ENCODE measurements around the gene DUT. TPM values are rescaled to one million over a fixed set of nuclear protein-coding genes. Genes with fewer than 3 reads are reported as not detected.
A peak's percentile ranks its signal among the peaks of the same experiment; 100 is the strongest.

Gene DUT
- total and polyA plus RNA-seq, 10 donors = 72.6 to 145 (median 85.9) TPM

GRCh38 chr15:48333540-48333939 lies 2.3 kb downstream of the DUT start:
- H3K36me3 ChIP-seq = peaks cover 0 to 52% (median 26%) of the 10 kb centered on the region in 6 donors
- intact Hi-C loops (cut with DNase I; ENCODE audit: low total_unique reads) = no loop called here
- no peak for DNase-seq
- no peaks in the 10 kb centered on the region for H3K27me3 ChIP-seq (replicated peaks in 1 of 7)
- no peak for TF ChIP-seq POLR2AphosphoS5 (IDR thresholded peaks at IDR 0.05)
- TF ChIP-seq POLR2A (IDR thresholded peaks at IDR 0.05) = no peak
- no peak for TF ChIP-seq CTCF (IDR thresholded peaks at IDR 0.05 in 8 of 11, conservative IDR thresholded peaks at IDR 0.05 in 3 of 11)
- H3K4me1 ChIP-seq = peaks cover 15 to 48% (median 26%) of the 10 kb centered on the region in 6 donors
- 25 to 43% (median 34%) methylated on average over 4 of the region's 4 CpGs for WGBS, 5 donors
- no peak overlapping the region for H3K27ac ChIP-seq
- H3K9me3 ChIP-seq = no peaks in the 10 kb centered on the region
- no peak overlapping the region for H3K4me3 ChIP-seq

DNA sequence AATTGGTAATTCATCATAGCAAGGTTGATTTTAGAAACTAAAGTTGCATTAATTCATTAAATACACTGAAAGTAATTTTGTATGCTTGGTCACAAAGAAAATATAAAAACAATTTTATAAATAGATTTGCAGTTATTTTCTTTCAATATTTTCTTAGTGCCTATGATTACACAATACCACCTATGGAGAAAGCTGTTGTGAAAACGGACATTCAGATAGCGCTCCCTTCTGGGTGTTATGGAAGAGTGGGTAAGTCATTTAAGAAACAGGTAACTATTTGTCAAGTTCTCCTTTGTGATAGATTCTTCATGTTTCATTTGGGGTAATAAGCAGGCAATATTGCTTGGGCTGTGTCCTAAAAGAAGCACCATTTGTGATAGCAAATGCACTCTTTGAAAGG lies 3.0 kb downstream of the DUT start:
- no peak for DNase-seq

DNA sequence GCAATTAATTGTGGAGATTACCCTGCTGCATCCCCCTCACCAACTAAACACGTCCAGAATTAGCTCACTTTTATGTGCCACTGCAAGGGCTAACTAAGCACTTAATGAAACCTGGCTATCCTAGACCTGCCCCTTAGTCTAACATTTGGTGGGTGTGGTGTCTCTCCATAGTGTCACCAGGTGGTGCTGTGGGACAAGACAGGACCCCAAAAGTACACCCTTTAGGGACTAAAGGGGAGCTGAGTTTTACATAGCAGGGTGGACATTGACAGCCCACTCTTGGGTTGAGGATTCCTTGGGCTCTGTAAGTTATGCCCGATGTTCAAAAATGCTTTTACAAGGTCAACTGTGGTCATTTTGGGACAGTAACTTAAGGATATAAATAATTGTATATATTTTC lies 5.7 kb downstream of the DUT start:
- Histone ChIP-seq H3K36me3 (peaks cover 0 to 83% (median 41%) of the 10 kb centered on the region in 6 donors), H3K27ac (no peak overlapping the region), H3K9me3 (no peaks in the 10 kb centered on the region), H3K4me1 (peaks cover 9 to 35% (median 14%) of the 10 kb centered on the region in 6 donors), H3K27me3 (replicated peaks in 1 of 7) (no peaks in the 10 kb centered on the region), H3K4me3 (no peak overlapping the region)
- 78 to 96% (median 86%) methylated on average over 2 of the region's 2 CpGs for WGBS, 5 donors
- intact Hi-C loops (cut with DNase I; ENCODE audit: low total_unique reads) = no loop called here
- no peak for DNase-seq
- TF ChIP-seq POLR2A (IDR thresholded peaks at IDR 0.05) = no peak
- TF ChIP-seq CTCF (IDR thresholded peaks at IDR 0.05 in 8 of 11, conservative IDR thresholded peaks at IDR 0.05 in 3 of 11) = peak in 1 of 11 experiments; percentile 23
- TF ChIP-seq POLR2AphosphoS5 (IDR thresholded peaks at IDR 0.05) = no peak

More for the DNA sequence above, 3.0 kb downstream of the DUT start:
- Histone ChIP-seq H3K9me3 (no peaks in the 10 kb centered on the region), H3K36me3 (peaks cover 0 to 56% (median 28%) of the 10 kb centered on the region in 6 donors), H3K27me3 (replicated peaks in 1 of 7) (no peaks in the 10 kb centered on the region), H3K27ac (no peak overlapping the region), H3K4me1 (peaks cover 15 to 48% (median 26%) of the 10 kb centered on the region in 6 donors), H3K4me3 (no peak overlapping the region)
- WGBS, 5 donors = 51 to 86% (median 58%) methylated on average over 2 of the region's 2 CpGs
- TF ChIP-seq POLR2A (IDR thresholded peaks at IDR 0.05) (no peak), CTCF (IDR thresholded peaks at IDR 0.05 in 8 of 11, conservative IDR thresholded peaks at IDR 0.05 in 3 of 11) (no peak), POLR2AphosphoS5 (IDR thresholded peaks at IDR 0.05) (no peak)
- intact Hi-C loops (cut with DNase I; ENCODE audit: low total_unique reads) = no loop called here

DNA sequence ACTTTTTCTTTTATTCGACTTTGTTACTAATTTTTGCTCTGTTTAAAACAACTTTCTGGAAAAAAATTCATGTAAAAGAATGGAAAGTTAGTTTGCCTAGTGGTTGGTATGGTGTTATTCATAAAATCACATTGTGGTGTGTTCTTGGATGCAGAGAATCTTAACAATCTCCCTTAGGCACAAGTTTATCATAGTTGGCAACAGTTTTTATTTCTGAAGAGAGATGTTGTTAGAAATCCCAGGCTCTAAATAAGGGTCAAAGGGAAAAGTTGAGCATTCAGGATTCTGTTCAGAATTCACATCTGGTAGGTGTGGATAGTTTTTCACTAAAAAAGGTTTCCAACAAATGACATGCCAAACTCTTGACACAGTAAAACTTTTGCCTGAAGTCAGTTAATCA lies 6.4 kb downstream of the DUT start:
- TF ChIP-seq POLR2A (IDR thresholded peaks at IDR 0.05) = no peak
- no peak for TF ChIP-seq CTCF (IDR thresholded peaks at IDR 0.05 in 8 of 11, conservative IDR thresholded peaks at IDR 0.05 in 3 of 11)
- no peak for TF ChIP-seq POLR2AphosphoS5 (IDR thresholded peaks at IDR 0.05)
- no peak overlapping the region for H3K4me3 ChIP-seq
- 65 to 100% (median 83%) methylated on average over 1 of the region's 1 CpG for WGBS, 5 donors
- no peak overlapping the region for H3K27ac ChIP-seq
- H3K36me3 ChIP-seq = peaks cover 0 to 90% (median 47%) of the 10 kb centered on the region in 6 donors
- no peaks in the 10 kb centered on the region for H3K27me3 ChIP-seq (replicated peaks in 1 of 7)
- no peaks in the 10 kb centered on the region for H3K9me3 ChIP-seq
- intact Hi-C loops (cut with DNase I; ENCODE audit: low total_unique reads) = no loop called here
- no peak for DNase-seq
- peaks cover 3 to 28% (median 8%) of the 10 kb centered on the region in 6 donors for H3K4me1 ChIP-seq

Measured in spleen (tissue), 11 donors.